GM18519 (cell line): ENCODE results near the gene PXYLP1.

ENCODE experiments used
- ATAC-seq: cut with Tn5 transposase; IDR thresholded peaks from one replicate; pipeline ENCODE4 v1.9.1; 2021; ENCODE audit warnings: mild to moderate bottlenecking, moderate library complexity; ENCODE audit not compliant: unreplicated experiment, low FRiP score

The PXYLP1 gene

DNA sequence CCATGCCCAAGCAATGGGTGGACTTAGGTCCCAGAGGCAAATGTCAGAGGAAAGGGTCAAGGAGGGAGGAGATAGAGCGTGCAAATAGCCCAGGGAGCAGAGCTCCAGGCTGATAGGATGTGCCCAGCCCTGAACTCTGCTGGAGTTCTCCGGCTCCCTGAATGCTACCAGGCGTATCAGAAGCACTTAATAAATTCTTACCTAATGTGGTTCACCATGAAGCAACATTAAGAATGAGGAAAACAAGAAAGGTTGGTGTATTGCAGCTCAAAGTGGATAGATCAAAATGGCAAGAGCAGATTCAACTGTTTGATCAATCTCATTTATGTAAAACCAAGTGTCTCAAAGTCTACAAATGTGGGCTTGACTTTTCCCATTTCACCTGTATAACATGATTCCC is 38.3 kb downstream of the PXYLP1 start:
- ATAC-seq: no peak

DNA sequence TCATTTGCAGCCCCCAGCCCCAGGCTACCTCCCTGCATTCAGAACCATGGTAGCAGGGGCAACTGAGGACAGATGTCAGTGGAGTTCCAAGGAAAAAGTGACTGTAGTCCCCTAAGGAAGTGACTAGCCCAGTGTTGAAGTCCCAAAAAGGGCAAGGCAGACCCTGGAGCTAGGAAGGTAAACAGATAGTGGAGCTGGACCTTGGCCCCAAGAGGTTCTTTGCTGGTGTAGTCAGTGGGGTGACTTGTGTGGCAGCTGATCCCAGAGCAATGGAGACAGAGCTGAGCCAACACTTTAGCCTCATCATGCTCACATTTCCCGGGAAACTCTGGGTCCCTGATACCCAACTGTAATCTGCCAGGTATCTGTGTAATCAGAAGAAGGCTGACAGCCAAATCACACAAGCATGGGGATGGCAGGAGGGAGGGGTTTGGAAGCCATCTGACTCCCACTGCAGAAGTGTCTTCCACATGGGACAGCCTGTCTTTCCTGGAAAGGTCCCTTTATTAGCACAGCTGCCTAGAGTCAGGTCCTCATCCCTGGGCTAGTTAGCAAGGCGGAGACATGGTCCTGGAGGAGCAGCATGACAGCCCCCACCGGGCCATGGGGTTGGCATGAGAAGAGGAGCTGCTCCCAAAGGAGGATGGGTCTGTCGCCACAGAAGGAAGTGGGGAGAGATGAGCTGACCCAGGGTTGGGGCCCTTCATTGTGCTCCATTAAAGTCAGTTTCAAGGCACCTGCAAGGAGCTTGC is 39.8 kb downstream of the PXYLP1 start:
- ATAC-seq: no peak

- no peak for ATAC-seq
Measured at GRCh38 chr3:141272906-141273662, 41.5 kb downstream of the PXYLP1 start.

GRCh38 chr3:141273700-141274410 is 42.2 kb downstream of the PXYLP1 start:
- no peak for ATAC-seq

DNA sequence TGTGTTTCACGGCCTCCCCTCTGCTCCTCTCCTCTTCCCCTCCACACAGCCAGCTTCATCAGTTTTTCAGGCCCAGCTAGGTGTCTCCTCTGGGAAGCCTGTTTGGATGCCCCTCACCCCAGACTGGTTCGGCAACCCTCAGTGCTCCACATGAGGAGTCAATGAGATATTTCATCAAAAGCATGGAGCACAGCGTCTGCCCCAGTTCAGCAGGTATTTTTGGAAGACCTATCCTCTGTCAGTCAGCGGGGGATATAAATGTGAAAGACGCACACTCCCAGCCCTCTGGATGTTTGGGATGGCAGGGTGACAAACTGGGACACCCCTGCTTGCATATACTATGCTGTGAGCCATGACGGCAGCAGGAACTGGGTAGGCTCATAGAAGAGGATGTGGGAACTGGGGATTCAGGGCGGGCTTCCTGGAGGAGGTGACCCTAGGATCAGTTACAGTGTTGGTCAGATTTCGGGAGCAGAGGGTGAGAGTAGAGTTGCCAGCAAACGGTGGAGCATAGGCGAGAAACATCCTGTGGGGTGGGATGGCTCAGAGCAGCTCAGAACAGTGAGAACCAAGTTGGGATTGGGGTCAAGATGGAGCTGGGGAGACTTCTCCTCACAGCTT is 42.9 kb downstream of the PXYLP1 start:
- ATAC-seq: no peak

- no peak for ATAC-seq
Measured at GRCh38 chr3:141275032-141275422, 43.4 kb downstream of the PXYLP1 start.

DNA sequence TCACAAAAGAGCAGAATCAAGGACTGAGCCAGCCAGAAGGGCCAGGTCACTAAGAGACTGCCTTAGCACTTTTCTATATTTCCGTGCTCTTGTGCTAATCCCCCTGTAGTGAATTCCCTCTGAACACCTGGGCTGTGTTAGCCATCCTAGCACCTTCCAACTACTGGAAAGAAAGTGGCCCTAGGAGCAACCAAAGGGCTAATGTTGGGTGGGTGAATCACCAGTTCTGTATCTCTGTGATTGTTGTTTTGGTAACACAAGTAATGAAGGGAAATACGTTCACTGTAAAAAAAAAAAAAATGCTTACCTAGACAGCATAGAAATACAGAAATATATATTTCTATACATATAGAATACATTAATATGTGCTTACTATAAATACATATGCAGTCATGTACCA is 43.9 kb downstream of the PXYLP1 start:
- no peak for ATAC-seq

- ATAC-seq: no peak
Measured at GRCh38 chr3:141275973-141276372, 44.3 kb downstream of the PXYLP1 start.

GRCh38 chr3:141276398-141276797 is 44.8 kb downstream of the PXYLP1 start:
- ATAC-seq: no peak

GRCh38 chr3:141277451-141277850 is 45.8 kb downstream of the PXYLP1 start:
- ATAC-seq: no peak

DNA sequence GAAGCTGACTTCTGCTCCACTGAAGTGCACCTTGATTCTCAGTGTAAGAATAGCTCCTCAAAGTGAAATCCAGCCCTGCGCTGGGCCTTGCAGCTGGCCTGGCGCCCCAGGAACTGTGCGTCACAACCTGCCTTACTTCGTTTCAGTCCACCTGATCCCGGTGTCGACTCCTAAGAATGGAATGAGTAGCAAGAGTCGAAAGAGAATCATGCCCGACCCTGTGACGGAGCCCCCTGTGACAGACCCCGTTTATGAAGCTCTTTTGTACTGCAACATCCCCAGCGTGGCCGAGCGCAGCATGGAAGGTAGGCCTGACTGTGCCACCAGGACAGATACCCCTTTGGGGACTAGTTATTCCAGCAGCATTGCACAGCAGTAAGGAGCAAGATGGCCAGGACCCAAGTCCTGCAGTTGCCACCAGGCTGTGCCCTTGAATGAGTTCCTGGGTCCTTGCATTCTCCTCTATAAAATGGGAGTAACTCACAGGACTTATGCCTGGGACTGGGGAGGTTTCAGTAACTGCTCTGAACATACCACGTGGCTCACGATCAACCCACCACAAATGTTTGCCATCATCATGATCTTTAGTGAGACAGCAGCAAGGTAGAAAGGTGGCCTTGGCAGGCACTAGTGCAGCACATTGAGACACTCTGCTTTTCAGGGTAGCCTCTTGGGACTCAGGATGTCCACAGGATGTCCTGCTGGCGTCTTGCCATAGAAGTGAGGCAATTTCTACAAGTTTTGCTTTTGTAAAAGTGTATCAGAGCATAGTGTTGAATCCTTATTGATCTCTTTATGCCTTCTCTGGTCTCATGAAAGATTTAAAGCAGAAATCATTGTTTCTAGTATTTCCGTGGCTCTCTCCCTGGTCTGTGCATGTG is 46.8 kb downstream of the PXYLP1 start:
- ATAC-seq: no peak

- ATAC-seq: peak; percentile 63
Measured at GRCh38 chr3:141279077-141279967, 47.7 kb downstream of the PXYLP1 start.

- no peak for ATAC-seq
Measured at GRCh38 chr3:141280086-141280485, 48.5 kb downstream of the PXYLP1 start.

DNA sequence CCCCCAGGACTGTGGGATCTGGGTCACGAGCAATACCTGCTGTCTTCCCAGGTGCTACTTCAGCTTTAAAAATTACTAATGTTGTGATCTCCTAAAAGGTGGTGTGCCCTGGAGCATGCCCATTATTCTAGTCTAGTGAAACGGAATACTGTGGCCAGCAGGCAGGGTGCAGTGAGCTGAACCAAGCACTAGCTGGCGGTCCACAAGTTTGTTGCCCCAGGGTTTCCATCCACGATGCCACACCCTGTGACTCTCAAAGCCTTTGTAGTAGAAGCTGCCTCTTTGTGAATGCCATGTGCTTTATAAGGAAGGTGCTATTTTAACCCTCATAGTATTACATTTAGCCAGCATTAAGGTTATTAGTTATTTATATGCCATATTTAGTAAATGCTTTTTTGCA is 49.1 kb downstream of the PXYLP1 start:
- ATAC-seq: no peak

- ATAC-seq: no peak
Measured at GRCh38 chr3:141285570-141285969, 53.9 kb downstream of the PXYLP1 start.

DNA sequence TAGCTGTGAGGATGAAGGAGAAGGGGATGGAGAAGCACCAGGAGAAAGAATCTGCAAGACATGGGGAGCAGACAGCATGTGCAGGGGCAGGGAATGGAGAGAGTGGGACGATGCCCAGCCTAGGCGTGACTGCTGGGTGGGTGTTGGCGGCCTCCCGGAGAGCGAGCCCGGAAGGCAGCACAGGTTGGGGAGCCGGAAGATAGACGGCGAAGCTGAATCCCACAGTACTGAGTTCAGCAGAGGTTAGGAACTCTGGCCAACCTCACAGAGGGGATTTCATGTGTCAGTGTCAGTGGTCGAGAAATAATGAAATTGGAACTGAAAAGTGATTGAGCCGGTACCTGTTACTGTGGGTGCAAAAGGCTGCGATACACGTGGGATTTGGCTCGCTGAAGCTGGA is 55.2 kb downstream of the PXYLP1 start:
- no peak for ATAC-seq

DNA sequence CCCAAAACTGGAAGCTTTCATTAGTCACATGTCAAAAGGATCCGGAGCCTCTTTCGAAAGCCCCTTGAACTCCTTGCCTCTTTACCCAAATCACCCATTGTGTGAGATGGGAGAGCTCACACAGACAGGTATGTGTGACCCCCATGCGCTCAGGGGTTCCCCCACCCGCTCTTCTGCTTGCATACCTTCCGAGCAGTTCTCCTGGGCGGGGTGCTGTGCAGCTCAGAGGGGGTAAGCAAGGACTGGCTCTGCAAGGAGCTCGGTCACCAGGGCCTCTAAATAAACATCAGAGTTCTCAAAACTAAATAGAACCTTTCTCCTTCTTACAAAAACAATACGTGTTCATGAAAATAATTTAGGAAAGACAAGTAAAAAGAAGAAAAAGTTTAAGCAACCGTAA is 55.7 kb downstream of the PXYLP1 start:
- ATAC-seq: no peak

DNA sequence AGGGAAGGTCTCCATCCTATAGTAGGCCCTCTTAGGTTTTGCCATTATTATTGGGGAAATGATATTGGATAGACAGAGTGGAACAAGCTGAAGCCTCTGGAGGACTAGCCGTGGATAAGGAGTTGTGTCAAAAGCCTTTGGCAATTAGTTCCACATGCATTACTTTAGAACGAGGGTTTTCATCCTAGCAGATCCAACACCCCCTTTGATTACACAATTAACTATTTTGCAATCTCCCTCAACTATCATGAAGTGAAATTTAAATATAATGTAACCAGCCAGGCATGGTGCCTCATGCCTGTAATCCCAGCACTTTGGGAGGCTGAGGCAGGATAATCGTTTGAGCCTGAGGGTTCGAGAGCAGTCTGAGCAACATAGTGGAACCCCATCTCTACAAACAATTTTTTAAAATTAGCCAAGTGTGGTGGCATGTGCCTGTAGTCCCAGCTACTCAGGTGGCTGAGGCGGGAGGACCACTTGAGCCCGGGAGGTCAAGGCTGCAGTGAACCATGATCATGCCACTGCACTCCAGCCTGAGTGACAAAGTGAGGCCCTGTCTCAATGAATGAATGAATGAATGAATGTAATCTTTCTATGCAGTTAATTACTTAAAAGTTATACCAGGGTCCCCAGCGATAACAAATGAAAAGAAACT is 56.8 kb downstream of the PXYLP1 start:
- no peak for ATAC-seq
